ENCODE results near the gene HOXB3. TPM values are rescaled to one million over a fixed set of nuclear protein-coding genes. Genes with fewer than 3 reads are reported as not detected.
A peak's percentile ranks its signal among the peaks of the same experiment; 100 is the strongest.

HOXB3 gene
- total RNA-seq, 2 donors from 2014 or later: 26.8 to 33.3 TPM

DNA sequence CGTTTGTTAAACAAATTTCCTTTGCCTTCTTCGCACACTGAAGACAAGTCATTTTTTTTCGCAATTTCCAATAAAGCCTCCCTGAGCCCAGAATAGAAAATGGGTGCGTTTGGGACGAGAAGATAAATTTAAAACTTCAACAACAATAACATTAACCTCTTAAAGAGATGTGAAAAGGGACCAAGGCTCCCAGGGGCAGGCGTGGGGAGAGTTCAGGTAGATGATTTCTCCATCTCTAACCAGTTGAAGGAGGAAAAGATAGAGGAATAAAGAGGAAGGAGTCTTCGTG, 10.6 kb downstream of the HOXB3 start:
- Histone ChIP-seq H3K4me3 (peak overlapping the region; percentile 72), H3K36me3 (no peaks in the 10 kb centered on the region), H3K27me3 (replicated peaks; ENCODE audit: insufficient read depth) (no peaks in the 10 kb centered on the region), H3K4me1 (ENCODE audit: control insufficient read depth in 1 of 2, low read depth in 2 of 2) (peaks cover 17 to 56% of the 10 kb centered on the region in 2 donors), H3K9me3 (no peaks in the 10 kb centered on the region), H3K27ac (peak overlapping the region; percentile 84 to 97)
- TF ChIP-seq, protein P1, sequence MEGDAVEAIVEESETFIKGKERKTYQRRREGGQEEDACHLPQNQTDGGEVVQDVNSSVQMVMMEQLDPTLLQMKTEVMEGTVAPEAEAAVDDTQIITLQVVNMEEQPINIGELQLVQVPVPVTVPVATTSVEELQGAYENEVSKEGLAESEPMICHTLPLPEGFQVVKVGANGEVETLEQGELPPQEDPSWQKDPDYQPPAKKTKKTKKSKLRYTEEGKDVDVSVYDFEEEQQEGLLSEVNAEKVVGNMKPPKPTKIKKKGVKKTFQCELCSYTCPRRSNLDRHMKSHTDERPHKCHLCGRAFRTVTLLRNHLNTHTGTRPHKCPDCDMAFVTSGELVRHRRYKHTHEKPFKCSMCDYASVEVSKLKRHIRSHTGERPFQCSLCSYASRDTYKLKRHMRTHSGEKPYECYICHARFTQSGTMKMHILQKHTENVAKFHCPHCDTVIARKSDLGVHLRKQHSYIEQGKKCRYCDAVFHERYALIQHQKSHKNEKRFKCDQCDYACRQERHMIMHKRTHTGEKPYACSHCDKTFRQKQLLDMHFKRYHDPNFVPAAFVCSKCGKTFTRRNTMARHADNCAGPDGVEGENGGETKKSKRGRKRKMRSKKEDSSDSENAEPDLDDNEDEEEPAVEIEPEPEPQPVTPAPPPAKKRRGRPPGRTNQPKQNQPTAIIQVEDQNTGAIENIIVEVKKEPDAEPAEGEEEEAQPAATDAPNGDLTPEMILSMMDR (IDR thresholded peaks at IDR 0.05): no peak
- no peak for DNase-seq (ENCODE audit: low spot score)
- no peak for ATAC-seq (ENCODE audit: insufficient number of reproducible peaks, low FRiP score, low read depth)

DNA sequence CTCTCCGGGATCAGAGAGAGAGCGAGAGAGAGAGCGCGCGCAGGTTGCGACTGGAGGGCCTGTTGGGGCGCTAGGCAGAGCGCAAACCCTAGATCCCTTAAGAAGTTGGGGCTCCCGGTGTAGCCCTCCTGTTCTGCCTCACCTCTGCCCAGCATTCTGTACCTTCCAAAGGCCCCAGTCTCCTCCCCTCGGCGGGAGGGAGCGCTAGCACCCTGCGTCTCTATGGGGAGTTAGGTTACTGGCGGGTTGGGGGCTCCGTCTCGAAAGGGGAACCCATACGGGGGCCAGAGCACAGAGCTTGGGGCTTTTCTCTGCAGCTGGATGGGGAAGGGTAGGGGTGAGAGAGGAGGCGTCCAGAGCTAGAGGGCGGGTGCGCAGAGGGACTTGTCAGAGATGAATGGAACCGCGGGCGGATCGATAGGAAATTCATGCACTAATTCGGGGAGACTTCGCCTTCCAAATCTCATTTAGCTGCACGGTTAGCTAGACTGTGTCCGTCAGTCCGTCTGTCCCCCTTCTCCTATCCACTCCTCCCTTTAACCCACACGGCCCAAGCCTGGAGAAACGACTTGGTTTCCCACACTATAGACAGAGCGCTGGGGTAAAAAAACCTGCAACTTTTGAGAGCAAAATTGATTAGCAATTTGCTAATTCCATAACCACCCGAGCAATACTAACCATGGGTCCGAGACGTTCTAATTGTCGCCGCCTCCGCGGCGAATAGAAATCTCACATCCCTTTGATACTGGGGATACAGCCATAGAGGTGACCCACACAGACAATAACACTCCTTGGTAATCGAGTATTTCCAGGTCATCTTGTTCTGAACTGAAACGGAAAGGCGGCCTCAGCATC, 11.2 kb downstream of the HOXB3 start:
- ATAC-seq (ENCODE audit: insufficient number of reproducible peaks, low FRiP score, low read depth) (no peak), DNase-seq (ENCODE audit: low spot score) (no peak)
- Histone ChIP-seq H3K4me3 (peak overlapping the region; percentile 72), H3K27ac (peak overlapping the region; percentile 84 to 97), H3K9me3 (no peaks in the 10 kb centered on the region), H3K36me3 (no peaks in the 10 kb centered on the region), H3K4me1 (ENCODE audit: control insufficient read depth in 1 of 2, low read depth in 2 of 2) (peaks cover 17 to 56% of the 10 kb centered on the region in 2 donors), H3K27me3 (replicated peaks; ENCODE audit: insufficient read depth) (no peaks in the 10 kb centered on the region)
- TF ChIP-seq, protein P1 (IDR thresholded peaks at IDR 0.05): no peak

DNA sequence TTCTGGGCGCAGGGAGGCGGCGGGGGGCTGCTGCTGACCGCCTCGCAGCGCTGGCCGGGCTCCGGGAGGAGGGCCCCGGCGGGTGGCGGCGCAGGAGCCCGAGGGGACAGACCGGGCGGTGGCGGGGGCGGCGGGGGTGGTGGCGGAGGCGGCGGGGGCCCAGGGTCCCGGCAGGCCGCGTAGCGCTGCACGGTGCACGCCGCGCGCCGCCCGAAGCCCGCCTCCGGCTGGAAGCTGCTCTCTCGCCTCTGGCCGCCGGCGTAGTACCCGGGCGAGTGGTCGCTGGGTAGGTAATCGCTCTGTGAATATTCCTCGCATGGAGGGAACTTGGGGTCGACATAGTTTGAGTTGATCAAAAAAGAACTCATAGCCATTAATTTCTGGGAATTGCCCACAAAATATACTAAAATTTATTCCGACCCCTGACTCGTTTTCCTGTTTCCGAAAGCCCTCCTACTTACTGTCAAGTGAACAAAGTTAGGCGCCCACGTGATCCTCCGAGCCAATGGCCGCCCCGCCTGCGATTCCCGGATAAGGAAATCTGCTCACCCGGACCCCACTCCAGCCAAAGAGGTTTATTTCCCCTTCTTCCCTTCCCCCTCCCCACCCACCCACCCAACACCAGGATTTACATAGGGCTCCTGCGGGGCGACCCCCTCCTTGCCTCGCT, 12.0 kb downstream of the HOXB3 start, which contains the start of gene HOXB4:
Gene HOXB4 (minus strand): TSS at position 405 of the 670 bp plus-strand sequence. CDS start 31 bp downstream, at position 374.
- H3K36me3 ChIP-seq: no peaks in the 10 kb centered on the region
- ATAC-seq (ENCODE audit: insufficient number of reproducible peaks, low FRiP score, low read depth) (no peak), DNase-seq (ENCODE audit: low spot score) (peak; percentile 64)
- H3K27me3 ChIP-seq (replicated peaks; ENCODE audit: insufficient read depth): no peaks in the 10 kb centered on the region
- peaks cover 20 to 57% of the 10 kb centered on the region in 2 donors for H3K4me1 ChIP-seq (ENCODE audit: control insufficient read depth in 1 of 2, low read depth in 2 of 2)
- H3K4me3 ChIP-seq: peak within 1 kb of the TSS; percentile 72
- TF ChIP-seq, protein P1 (IDR thresholded peaks at IDR 0.05): no peak
- H3K9me3 ChIP-seq: no peaks in the 10 kb centered on the region
- peak within 1 kb of the TSS; percentile 89 to 97 for H3K27ac ChIP-seq

DNA sequence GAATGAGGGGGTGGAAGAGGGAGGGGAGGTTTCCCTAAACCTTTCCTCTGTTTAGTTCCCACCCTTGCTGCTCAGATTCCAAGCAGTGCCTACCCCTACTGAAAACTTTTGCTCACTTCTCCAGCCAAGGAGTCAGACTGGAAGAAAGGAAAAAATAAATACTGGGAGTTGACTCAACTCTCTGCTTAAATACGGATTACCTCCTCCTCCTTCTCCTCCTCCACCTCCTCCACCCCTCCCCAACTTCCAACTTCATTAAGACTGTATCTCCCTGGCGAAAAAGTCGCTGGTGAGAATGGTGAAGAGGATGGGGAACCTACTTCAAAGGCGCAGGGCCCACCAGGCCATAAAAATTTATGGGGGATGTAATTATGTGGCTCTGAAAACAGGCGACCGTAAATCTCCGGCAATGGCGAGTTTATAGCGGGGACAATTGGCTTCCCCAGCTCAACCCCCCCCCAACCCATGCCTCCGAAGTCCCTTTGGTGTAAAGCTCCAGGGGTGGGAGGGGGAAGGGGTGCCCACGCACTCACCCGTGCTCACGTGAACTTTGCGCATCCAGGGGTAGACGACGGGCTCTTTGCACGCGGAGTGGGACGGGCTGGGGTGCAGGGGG, 12.6 kb downstream of the HOXB3 start:
- Histone ChIP-seq H3K36me3 (no peaks in the 10 kb centered on the region), H3K4me3 (peak overlapping the region; percentile 72), H3K9me3 (no peaks in the 10 kb centered on the region), H3K27me3 (replicated peaks; ENCODE audit: insufficient read depth) (no peaks in the 10 kb centered on the region), H3K4me1 (ENCODE audit: control insufficient read depth in 1 of 2, low read depth in 2 of 2) (peaks cover 21 to 57% of the 10 kb centered on the region in 2 donors), H3K27ac (peak overlapping the region; percentile 89 to 97)
- DNase-seq (ENCODE audit: low spot score) (no peak), ATAC-seq (ENCODE audit: insufficient number of reproducible peaks, low FRiP score, low read depth) (peak; percentile 21)
- TF ChIP-seq, protein P1 (IDR thresholded peaks at IDR 0.05): no peak

Data from thoracic aorta (tissue), 2 donors.